ENCODE data around the gene MFSD6.

Gene MFSD6

DNA sequence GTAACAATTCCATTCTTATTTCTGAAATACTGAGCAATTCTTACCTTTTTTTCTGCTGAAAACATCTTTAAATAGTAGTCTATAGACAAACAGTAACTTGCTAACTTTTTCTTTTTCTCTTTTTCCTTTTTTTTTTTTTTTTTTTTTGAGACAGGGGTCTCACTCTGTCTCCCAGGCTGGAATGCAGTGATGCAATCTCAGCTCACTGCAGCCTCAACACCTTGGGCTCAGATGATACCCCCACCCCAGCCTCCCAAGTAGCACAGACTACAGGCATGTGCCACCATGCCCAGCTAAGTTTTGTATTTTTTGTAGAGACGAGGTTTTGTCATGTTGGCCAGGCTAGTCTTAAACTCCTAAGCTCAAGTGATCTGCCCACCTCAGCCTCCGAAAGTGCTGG is 42.2 kb downstream of the MFSD6 start:
- Mint-ChIP-seq H3K4me3 (no peak overlapping the region), H3K36me3 (ENCODE audit: insufficient read depth) (peaks cover under 1% of the 10 kb centered on the region), H3K4me1 (ENCODE audit: low read depth in 2 of 2) (peaks cover 26 to 61% of the 10 kb centered on the region in 2 donors), H3K9me3 (no peaks in the 10 kb centered on the region), H3K27me3 (no peaks in the 10 kb centered on the region), H3K27ac (no peak overlapping the region)
- no peak for DNase-seq
- ATAC-seq (replicated peaks), result no peak

DNA sequence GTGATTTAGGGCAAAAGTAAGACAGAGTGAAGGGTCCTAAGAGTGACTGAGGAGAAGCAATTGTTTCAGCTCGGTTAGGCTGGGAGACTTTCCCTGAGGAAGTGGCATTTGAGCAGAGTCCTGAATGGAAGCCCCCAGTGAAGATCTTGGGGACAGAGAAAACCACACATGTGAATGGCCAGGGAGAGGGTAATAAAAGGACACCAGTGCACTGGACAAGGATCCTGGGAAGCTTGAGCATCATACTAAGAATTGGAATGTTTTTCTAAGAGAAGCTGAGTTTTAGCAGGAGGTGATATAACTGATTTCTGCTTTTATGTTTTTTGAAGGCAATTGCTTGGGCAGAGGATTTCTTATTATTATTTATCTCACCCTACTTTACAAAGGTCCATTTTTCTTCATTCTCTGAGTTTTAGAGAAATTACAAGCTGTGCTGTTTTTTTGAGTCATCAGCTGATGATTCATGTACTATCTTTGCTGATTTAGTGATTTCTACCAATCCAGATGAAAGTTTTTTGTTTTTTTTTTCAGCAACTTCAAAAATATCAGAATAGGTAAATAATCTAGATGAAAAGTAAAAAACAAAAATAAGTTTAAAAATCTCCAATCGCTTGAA is 43.5 kb downstream of the MFSD6 start:
- peaks cover 9% of the 10 kb centered on the region for H3K36me3 Mint-ChIP-seq (ENCODE audit: insufficient read depth)
- ATAC-seq (replicated peaks), result no peak
- DNase-seq, result no peak
- H3K27me3 Mint-ChIP-seq, result no peaks in the 10 kb centered on the region
- H3K9me3 Mint-ChIP-seq, result no peaks in the 10 kb centered on the region
- H3K27ac Mint-ChIP-seq, result peak overlapping the region; percentile 9 to 19
- H3K4me3 Mint-ChIP-seq, result no peak overlapping the region
- peaks cover 27 to 61% of the 10 kb centered on the region in 2 donors for H3K4me1 Mint-ChIP-seq (ENCODE audit: low read depth in 2 of 2)

DNA sequence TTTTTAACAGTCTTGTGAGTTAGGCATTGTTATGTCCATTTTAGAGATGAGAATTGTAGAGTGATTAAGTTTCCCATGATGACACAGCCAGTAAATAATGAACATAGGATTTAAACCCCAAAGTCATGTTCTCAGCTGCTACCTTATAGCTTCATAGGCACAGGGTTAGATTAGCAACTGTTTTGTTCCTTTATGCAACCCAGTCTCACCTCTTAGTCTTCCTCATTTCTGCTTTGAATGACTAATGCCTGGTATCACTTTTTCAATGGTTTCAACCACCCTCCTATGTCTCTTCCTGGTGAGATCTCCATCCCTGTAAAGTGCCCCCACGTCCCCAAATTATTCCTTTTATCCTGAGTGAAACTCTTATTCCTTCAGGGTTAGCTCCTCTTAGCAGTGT is 44.3 kb downstream of the MFSD6 start:
- DNase-seq, result no peak
- peak overlapping the region; percentile 19 to 75 for H3K27ac Mint-ChIP-seq
- H3K4me3 Mint-ChIP-seq, result no peak overlapping the region
- no peak for ATAC-seq (replicated peaks)
- peaks cover 16% of the 10 kb centered on the region for H3K36me3 Mint-ChIP-seq (ENCODE audit: insufficient read depth)
- H3K4me1 Mint-ChIP-seq (ENCODE audit: low read depth in 2 of 2), result peaks cover 30 to 63% of the 10 kb centered on the region in 2 donors
- no peaks in the 10 kb centered on the region for H3K9me3 Mint-ChIP-seq
- H3K27me3 Mint-ChIP-seq, result no peaks in the 10 kb centered on the region

DNA sequence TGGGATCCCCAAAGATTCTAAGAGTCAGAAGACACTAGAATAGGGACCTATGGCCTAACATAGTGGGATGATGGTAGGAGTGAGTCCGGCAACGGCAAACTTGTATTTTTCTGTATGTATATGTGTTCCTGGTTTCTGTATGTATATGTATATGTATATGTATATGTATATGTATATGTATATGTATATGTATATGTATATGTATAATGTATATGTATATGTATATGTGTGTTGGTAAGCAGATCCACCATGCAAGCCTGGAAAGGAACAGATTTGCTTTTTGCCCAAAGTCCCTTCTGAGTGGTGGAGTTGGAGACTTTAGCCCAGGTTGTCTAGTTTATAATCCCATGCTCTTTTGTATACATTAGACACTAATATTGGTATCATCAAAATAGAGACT is 46.6 kb downstream of the MFSD6 start:
- H3K27ac Mint-ChIP-seq, result peak overlapping the region in 1 of 2 donors; percentile 73
- no peak for DNase-seq
- no peaks in the 10 kb centered on the region for H3K9me3 Mint-ChIP-seq
- no peak for ATAC-seq (replicated peaks)
- no peak overlapping the region for H3K4me3 Mint-ChIP-seq
- H3K4me1 Mint-ChIP-seq (ENCODE audit: low read depth in 2 of 2), result peaks cover 35 to 74% of the 10 kb centered on the region in 2 donors
- no peaks in the 10 kb centered on the region for H3K27me3 Mint-ChIP-seq
- H3K36me3 Mint-ChIP-seq (ENCODE audit: insufficient read depth), result peaks cover 24% of the 10 kb centered on the region

DNA sequence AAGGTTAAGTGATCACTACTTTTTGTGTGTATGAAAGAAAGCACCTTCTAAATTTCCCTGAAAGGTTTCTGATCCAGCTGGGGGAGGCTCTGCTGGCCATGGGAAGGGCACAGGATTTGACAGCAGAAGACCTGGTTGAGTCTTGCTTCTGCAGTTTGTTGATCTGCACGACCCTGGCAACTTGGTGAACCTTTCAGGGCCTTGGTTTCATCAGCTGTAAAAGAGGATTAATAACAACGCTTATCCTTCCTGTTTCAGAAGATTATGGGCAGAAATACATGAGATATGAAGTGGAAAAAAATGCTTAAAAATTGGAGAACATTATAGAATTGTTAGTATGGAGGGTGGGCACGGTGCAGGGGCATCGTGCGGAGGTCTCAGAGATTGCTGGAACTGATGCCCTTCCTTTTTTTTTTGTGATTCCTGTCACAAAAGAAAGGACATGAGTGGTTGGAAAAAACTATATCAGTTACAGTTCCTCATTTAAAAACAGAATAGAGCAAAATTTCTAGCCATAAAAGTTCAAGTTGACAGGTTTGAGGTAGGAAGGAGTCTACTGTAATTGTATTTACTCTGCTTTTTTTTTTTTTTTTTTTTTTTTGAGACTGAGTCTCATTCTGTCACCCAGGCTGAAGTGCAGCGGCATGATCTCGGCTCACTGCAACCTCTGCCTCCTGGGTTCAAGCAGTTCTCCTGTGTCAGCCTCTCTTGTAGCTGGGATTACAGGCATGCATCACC is 47.4 kb downstream of the MFSD6 start:
- Mint-ChIP-seq H3K27ac (peak overlapping the region; percentile 35 to 47), H3K4me1 (ENCODE audit: low read depth in 2 of 2) (peaks cover 38 to 80% of the 10 kb centered on the region in 2 donors), H3K9me3 (no peaks in the 10 kb centered on the region), H3K27me3 (no peaks in the 10 kb centered on the region), H3K36me3 (ENCODE audit: insufficient read depth) (peaks cover 24% of the 10 kb centered on the region), H3K4me3 (no peak overlapping the region)
- DNase-seq, result no peak
- no peak for ATAC-seq (replicated peaks)

DNA sequence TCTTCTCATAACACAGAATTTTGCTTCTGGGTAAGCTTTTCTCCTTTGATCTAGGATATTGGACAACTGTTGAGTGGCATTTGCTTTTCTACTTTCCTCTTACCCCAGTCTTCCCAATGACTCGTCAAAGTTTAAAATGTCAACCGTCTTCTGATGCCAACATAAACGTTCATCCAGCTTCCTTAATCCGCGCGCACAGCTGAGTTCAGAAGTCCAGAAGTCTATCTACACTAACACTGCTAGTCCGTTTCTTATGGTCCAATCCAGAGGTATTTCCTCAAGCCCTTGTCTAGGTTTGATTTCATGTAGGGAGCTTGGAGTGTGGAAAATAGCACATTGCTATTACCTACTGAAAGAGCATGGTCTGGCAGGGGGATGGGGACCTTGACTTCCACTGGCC is 48.7 kb downstream of the MFSD6 start:
- Mint-ChIP-seq H3K9me3 (no peaks in the 10 kb centered on the region), H3K4me3 (no peak overlapping the region), H3K27me3 (no peaks in the 10 kb centered on the region), H3K36me3 (ENCODE audit: insufficient read depth) (peaks cover 29% of the 10 kb centered on the region), H3K27ac (peak overlapping the region in 1 of 2 donors; percentile 45), H3K4me1 (ENCODE audit: low read depth in 2 of 2) (peaks cover 31 to 76% of the 10 kb centered on the region in 2 donors)
- DNase-seq (no peak), ATAC-seq (replicated peaks) (no peak)

DNA sequence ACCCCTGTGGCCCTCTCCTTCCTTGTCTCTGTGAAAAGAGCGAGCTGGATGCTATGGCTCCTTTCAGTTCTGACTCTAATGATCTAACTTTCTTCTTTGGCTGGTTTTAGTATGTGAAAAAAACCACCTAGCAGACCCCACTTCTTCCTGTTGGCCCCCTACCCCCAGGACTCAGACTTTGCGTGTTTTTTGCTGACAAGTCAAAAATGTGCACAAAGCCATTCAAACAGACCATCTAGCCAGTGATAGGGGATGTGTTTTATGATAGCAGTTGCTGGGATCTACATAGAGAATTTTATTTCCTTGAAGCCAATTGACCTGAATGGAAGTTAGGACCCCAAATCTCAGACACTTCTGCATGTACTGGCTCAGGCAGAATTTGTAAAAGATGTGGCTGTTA is 49.1 kb downstream of the MFSD6 start:
- Mint-ChIP-seq H3K36me3 (ENCODE audit: insufficient read depth) (peaks cover 29% of the 10 kb centered on the region), H3K4me1 (ENCODE audit: low read depth in 2 of 2) (peaks cover 31 to 72% of the 10 kb centered on the region in 2 donors), H3K27ac (peak overlapping the region in 1 of 2 donors; percentile 45), H3K27me3 (no peaks in the 10 kb centered on the region), H3K9me3 (no peaks in the 10 kb centered on the region), H3K4me3 (no peak overlapping the region)
- ATAC-seq (replicated peaks) (no peak), DNase-seq (no peak)

DNA sequence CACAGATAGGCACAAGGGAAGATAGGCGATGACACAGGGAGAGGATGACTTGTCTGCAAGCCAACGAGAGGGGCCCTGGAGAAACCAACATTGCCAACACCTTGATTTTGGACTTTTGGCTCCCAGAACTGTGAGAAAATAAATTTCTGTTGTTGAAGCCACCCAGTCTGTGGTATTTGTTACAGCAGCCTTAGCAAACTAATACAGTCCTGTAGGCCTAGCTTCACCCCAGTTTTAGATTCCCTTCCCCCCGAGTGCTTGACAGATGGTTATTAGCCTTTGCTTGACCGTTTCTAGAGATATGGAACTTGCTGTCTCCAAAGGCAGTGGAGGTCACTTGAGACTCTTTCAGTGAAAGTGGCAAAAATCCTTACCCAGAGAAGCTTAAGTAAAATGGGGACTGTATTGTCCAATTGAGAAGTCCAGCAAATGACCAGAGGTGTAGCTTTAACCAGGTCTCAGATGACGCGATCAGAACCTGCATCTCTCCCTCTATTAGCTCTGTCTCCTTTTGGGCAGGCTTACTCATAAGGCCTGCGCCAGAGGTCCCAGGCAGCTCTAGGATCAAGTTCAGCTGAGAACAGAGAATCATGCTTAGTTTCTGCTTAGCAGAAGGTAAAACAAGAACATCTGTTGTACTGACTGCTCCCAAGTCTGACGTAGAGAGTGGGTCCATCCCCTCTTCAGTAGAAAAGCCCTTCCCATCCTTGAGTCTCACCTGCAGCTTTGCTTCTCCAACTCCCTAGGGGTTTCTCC is 50.4 kb downstream of the MFSD6 start:
- H3K27me3 Mint-ChIP-seq, result no peaks in the 10 kb centered on the region
- no peak overlapping the region for H3K4me3 Mint-ChIP-seq
- DNase-seq (no peak), ATAC-seq (replicated peaks) (no peak)
- peak overlapping the region in 1 of 2 donors; percentile 2 for H3K27ac Mint-ChIP-seq
- H3K9me3 Mint-ChIP-seq, result no peaks in the 10 kb centered on the region
- peaks cover 29% of the 10 kb centered on the region for H3K36me3 Mint-ChIP-seq (ENCODE audit: insufficient read depth)
- H3K4me1 Mint-ChIP-seq (ENCODE audit: low read depth in 2 of 2), result peaks cover 31 to 67% of the 10 kb centered on the region in 2 donors

DNA sequence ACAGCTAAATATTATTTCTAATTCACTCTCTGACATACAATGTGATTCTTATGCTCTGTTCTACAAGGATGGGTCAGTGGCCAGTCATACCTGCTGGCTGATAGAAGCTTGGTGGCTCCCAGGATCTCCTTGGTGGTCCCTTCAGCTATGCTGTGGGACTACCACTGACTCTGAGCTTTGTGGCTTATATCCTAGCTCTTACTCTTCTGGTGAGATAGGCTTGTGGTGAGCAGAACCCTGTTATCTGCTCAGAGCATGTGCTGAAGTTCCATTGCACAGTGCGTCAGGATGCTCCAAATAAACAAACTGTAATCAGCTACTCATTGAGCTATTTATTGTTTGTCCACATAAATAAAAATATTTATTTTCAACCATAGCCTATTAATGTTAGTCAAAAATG is 51.7 kb downstream of the MFSD6 start:
- no peak for DNase-seq
- no peak for ATAC-seq (replicated peaks)
- no peak overlapping the region for H3K4me3 Mint-ChIP-seq
- H3K27ac Mint-ChIP-seq, result no peak overlapping the region
- H3K36me3 Mint-ChIP-seq (ENCODE audit: insufficient read depth), result peaks cover 29% of the 10 kb centered on the region
- no peaks in the 10 kb centered on the region for H3K9me3 Mint-ChIP-seq
- H3K4me1 Mint-ChIP-seq (ENCODE audit: low read depth in 2 of 2), result peaks cover 37 to 67% of the 10 kb centered on the region in 2 donors
- no peaks in the 10 kb centered on the region for H3K27me3 Mint-ChIP-seq

DNA sequence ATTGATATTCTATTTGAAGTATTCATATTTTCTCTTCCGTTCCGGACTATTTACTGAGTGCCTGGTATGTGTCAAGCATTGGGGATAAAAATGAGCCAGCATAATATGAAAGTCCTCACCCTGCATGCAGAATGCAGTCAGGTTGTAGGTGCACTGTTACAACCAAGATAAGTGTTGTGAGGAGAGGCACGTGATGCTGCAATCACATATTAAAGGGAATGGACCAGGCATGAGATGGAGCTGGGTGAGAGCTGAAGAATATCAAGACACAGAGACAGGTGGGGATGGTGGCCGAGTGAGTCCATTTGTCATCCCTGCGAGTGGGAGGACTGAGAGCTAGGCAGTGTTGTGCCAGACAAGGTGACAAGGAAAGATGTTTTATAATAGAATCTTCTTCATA is 52.3 kb downstream of the MFSD6 start:
- H3K27ac Mint-ChIP-seq, result peak overlapping the region in 1 of 2 donors; percentile 27
- DNase-seq (no peak), ATAC-seq (replicated peaks) (no peak)
- no peaks in the 10 kb centered on the region for H3K9me3 Mint-ChIP-seq
- peaks cover 28% of the 10 kb centered on the region for H3K36me3 Mint-ChIP-seq (ENCODE audit: insufficient read depth)
- H3K4me3 Mint-ChIP-seq, result no peak overlapping the region
- no peaks in the 10 kb centered on the region for H3K27me3 Mint-ChIP-seq
- peaks cover 36 to 69% of the 10 kb centered on the region in 2 donors for H3K4me1 Mint-ChIP-seq (ENCODE audit: low read depth in 2 of 2)

DNA sequence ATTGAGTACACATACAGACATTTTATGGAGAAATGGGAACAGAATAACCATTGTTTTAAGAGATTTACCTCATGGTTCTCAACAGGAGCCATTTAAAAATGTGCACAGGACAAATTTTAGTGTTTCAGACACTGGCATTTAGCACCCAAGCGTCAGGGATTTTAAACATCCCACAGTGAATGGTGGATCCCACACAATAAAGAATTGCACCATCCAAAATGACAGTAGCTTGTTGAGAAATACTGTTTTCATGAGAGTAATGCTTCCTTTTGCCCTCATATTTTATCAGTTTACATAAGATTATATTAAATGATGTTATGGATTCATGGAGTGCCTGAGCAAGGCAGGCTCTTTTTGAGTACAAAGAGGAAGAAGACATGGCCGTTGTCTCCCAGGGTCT is 54.0 kb downstream of the MFSD6 start:
- no peak for ATAC-seq (replicated peaks)
- no peaks in the 10 kb centered on the region for H3K27me3 Mint-ChIP-seq
- H3K4me3 Mint-ChIP-seq, result peak overlapping the region in 1 of 2 donors; percentile 27
- no peaks in the 10 kb centered on the region for H3K9me3 Mint-ChIP-seq
- peak overlapping the region; percentile 30 to 79 for H3K27ac Mint-ChIP-seq
- H3K36me3 Mint-ChIP-seq (ENCODE audit: insufficient read depth), result peaks cover 16% of the 10 kb centered on the region
- no peak for DNase-seq
- H3K4me1 Mint-ChIP-seq (ENCODE audit: low read depth in 2 of 2), result peaks cover 38 to 74% of the 10 kb centered on the region in 2 donors

DNA sequence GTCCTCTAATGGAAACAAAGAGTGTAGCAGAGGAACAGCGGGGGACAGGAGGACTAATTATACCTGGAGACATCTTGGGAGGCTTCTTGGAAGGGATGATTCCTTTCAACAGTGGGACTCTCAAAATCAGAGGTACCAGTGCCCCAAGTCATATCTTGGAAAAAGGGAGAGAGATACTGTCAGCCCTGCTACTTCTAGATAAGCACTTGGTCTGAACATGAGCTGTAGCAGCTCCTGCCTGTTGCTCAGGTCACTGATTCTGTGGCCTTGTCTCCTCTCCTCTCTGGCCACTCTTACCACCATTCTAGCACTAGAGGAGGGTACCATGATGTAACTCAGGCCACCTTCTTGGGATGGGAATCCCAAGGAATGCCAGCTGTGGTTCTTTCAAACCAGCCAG is 54.5 kb downstream of the MFSD6 start:
- Mint-ChIP-seq H3K9me3 (no peaks in the 10 kb centered on the region), H3K4me1 (ENCODE audit: low read depth in 2 of 2) (peaks cover 37 to 72% of the 10 kb centered on the region in 2 donors), H3K27me3 (no peaks in the 10 kb centered on the region), H3K4me3 (peak overlapping the region in 1 of 2 donors; percentile 27), H3K27ac (peak overlapping the region; percentile 30 to 79), H3K36me3 (ENCODE audit: insufficient read depth) (peaks cover 11% of the 10 kb centered on the region)
- no peak for DNase-seq
- no peak for ATAC-seq (replicated peaks)

DNA sequence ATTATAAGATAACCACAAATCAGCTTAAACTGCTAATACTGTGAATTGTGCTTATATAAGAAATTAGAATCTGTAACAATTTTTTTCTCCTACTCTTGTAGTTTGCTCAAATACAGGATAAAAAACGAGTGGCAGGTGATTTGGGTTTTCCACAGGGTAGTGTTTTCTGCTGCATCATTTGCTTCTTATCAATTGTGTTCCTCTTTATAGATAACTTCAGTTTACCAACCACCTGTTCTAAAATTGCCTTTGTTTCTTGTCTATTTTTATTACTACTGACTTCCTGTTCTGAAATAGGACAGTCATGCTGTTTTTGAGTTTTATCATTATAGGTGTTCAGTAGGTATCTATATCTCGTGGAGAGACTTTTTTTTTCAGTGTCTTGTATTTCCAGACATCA is 56.9 kb downstream of the MFSD6 start:
- H3K9me3 Mint-ChIP-seq, result no peaks in the 10 kb centered on the region
- ATAC-seq (replicated peaks), result no peak
- H3K36me3 Mint-ChIP-seq (ENCODE audit: insufficient read depth), result peaks cover 5% of the 10 kb centered on the region
- peaks cover 34 to 69% of the 10 kb centered on the region in 2 donors for H3K4me1 Mint-ChIP-seq (ENCODE audit: low read depth in 2 of 2)
- H3K27me3 Mint-ChIP-seq, result no peaks in the 10 kb centered on the region
- H3K4me3 Mint-ChIP-seq, result no peak overlapping the region
- peak overlapping the region in 1 of 2 donors; percentile 70 for H3K27ac Mint-ChIP-seq
- no peak for DNase-seq
